Karpas-422 (cell line): ENCODE data around the gene TPPP. TPM values are rescaled to one million over a fixed set of nuclear protein-coding genes. Genes with fewer than 3 reads are reported as not detected.

Experiments used
- DNase-seq: peaks from one replicate; pipeline ENCODE4 v3.0.0-alpha.2; 2015
- H2AFZ ChIP-seq: fragments of 200-600 bp; sonication (generic); 2 replicates; pipeline ENCODE4 v1.6.1; 2014; ENCODE audit warnings: antibody characterized with exemption, low read length, mixed read lengths
- H3K27ac ChIP-seq: fragments of 200-600 bp; sonication (generic); 2 replicates; pipeline ENCODE4 v1.5.1; 2014; ENCODE audit warnings: mild to moderate bottlenecking, low read length, moderate library complexity
- H3K27me3 ChIP-seq: fragments of 200-600 bp; sonication (generic); 2 replicates; pipeline ENCODE4 v1.6.1; 2014; ENCODE audit warnings: low read length, mixed read lengths
- H3K36me3 ChIP-seq: fragments of 200-600 bp; sonication (generic); 2 replicates; pipeline ENCODE4 v1.6.1; 2014; ENCODE audit warnings: low read length, mixed read lengths; ENCODE audit not compliant: insufficient read depth
- H3K4me1 ChIP-seq: fragments of 200-600 bp; sonication (generic); 2 replicates; pipeline ENCODE4 v1.6.1; 2014; ENCODE audit warnings: mild to moderate bottlenecking, low read length, mixed read lengths
- H3K4me2 ChIP-seq: fragments of 200-600 bp; sonication (generic); 2 replicates; pipeline ENCODE4 v1.6.1; 2014; ENCODE audit warnings: low read length, low read depth, mild to moderate bottlenecking; ENCODE audit not compliant: poor library complexity, severe bottlenecking
- H3K4me3 ChIP-seq: fragments of 200-600 bp; sonication (generic); 2 replicates; pipeline ENCODE4 v1.5.1; 2014; ENCODE audit warnings: mild to moderate bottlenecking, antibody characterized with exemption, low read length, mixed read lengths
- H3K79me2 ChIP-seq: fragments of 200-600 bp; sonication (generic); 2 replicates; pipeline ENCODE4 v1.6.1; 2014; ENCODE audit warnings: mild to moderate bottlenecking, low read length, mixed read lengths
- H3K9ac ChIP-seq: fragments of 200-600 bp; sonication (generic); 2 replicates; pipeline ENCODE4 v1.6.0; 2014; ENCODE audit warnings: low read length
- H3K9me2 ChIP-seq: fragments of 200-600 bp; sonication (generic), shearing (Covaris generic); replicated peaks from 2 replicates; pipeline ENCODE4 v1.6.0; 2014; ENCODE audit warnings: mild to moderate bottlenecking, low read length, moderate library complexity; ENCODE audit not compliant: insufficient read depth
- H3K9me3 ChIP-seq: fragments of 300-700, 200-600 bp; sonication (generic); 2 replicates; pipeline ENCODE4 v1.6.1; 2014; ENCODE audit warnings: low read length, mixed read lengths
- H4K20me1 ChIP-seq: fragments of 200-600 bp; sonication (generic); 2 replicates; pipeline ENCODE4 v1.6.1; 2014; ENCODE audit warnings: mild to moderate bottlenecking, antibody characterized with exemption, low read length, low read depth; ENCODE audit not compliant: insufficient read depth
- total RNA-seq: library from RNA; depleted of rRNA; stranded (reverse); fragments of >200 nt; shearing (Covaris generic); gene quantifications from 2 replicates; pipeline ENCODE4 v1.2.3, GENCODE V29; 2014; ENCODE audit warnings: low replicate concordance

Gene TPPP
- total RNA-seq, 1 experiment from 2014 or later: 1.6 TPM

GRCh38 chr5:677131-678101 is 15.7 kb downstream of the TPPP start:
- Histone ChIP-seq H4K20me1 (peaks cover 20% of the 10 kb centered on the region; the same call in 1 of the 2 replicates), H3K79me2 (no peaks in the 10 kb centered on the region), H3K27me3 (no peaks in the 10 kb centered on the region), H3K36me3 (no peaks in the 10 kb centered on the region), H3K4me3 (no peak overlapping the region), H3K4me2 (no peak overlapping the region), H2AFZ (no peak overlapping the region), H3K9me3 (no peaks in the 10 kb centered on the region), H3K4me1 (peaks cover 18% of the 10 kb centered on the region), H3K9ac (no peak overlapping the region), H3K27ac (no peak overlapping the region), H3K9me2 (no peaks in the 10 kb centered on the region)
- peak; percentile 48 for DNase-seq

- H3K9me3 ChIP-seq: no peaks in the 10 kb centered on the region
- H3K27me3 ChIP-seq: no peaks in the 10 kb centered on the region
- peaks cover 25% of the 10 kb centered on the region for H3K4me1 ChIP-seq
- no peak for DNase-seq
- H3K9me2 ChIP-seq: no peaks in the 10 kb centered on the region
- no peak overlapping the region for H3K9ac ChIP-seq
- no peak overlapping the region for H3K27ac ChIP-seq
- no peaks in the 10 kb centered on the region for H3K36me3 ChIP-seq
- H3K4me2 ChIP-seq: no peak overlapping the region
- H2AFZ ChIP-seq: no peak overlapping the region
- H4K20me1 ChIP-seq: peaks cover 26% of the 10 kb centered on the region
- H3K79me2 ChIP-seq: no peaks in the 10 kb centered on the region
- no peak overlapping the region for H3K4me3 ChIP-seq
Observed at GRCh38 chr5:676699-677076, 16.5 kb downstream of the TPPP start.

GRCh38 chr5:675871-676698 is 17.1 kb downstream of the TPPP start:
- H3K4me1 ChIP-seq: peaks cover 26% of the 10 kb centered on the region
- peaks cover 30% of the 10 kb centered on the region for H4K20me1 ChIP-seq
- H3K9me2 ChIP-seq: no peaks in the 10 kb centered on the region
- peak; percentile 51 for DNase-seq
- no peak overlapping the region for H3K4me3 ChIP-seq
- no peaks in the 10 kb centered on the region for H3K36me3 ChIP-seq
- H3K9me3 ChIP-seq: no peaks in the 10 kb centered on the region
- H3K9ac ChIP-seq: no peak overlapping the region
- H3K79me2 ChIP-seq: no peaks in the 10 kb centered on the region
- H3K27me3 ChIP-seq: no peaks in the 10 kb centered on the region
- H3K4me2 ChIP-seq: no peak overlapping the region
- no peak overlapping the region for H3K27ac ChIP-seq
- no peak overlapping the region for H2AFZ ChIP-seq

- H3K4me3 ChIP-seq: no peak overlapping the region
- no peak overlapping the region for H3K4me2 ChIP-seq
- peaks cover 38% of the 10 kb centered on the region for H4K20me1 ChIP-seq
- no peak overlapping the region for H2AFZ ChIP-seq
- no peaks in the 10 kb centered on the region for H3K9me3 ChIP-seq
- H3K4me1 ChIP-seq: peaks cover 26% of the 10 kb centered on the region
- no peaks in the 10 kb centered on the region for H3K27me3 ChIP-seq
- no peaks in the 10 kb centered on the region for H3K79me2 ChIP-seq
- H3K9ac ChIP-seq: no peak overlapping the region
- no peak overlapping the region for H3K27ac ChIP-seq
- peak; percentile 49 for DNase-seq
- H3K36me3 ChIP-seq: no peaks in the 10 kb centered on the region
- H3K9me2 ChIP-seq: no peaks in the 10 kb centered on the region
Observed at GRCh38 chr5:675111-675870, 17.9 kb downstream of the TPPP start.

GRCh38 chr5:674630-675011 is 18.5 kb downstream of the TPPP start:
- no peak overlapping the region for H3K9ac ChIP-seq
- H2AFZ ChIP-seq: no peak overlapping the region
- H3K9me2 ChIP-seq: no peaks in the 10 kb centered on the region
- no peaks in the 10 kb centered on the region for H3K9me3 ChIP-seq
- H3K36me3 ChIP-seq: no peaks in the 10 kb centered on the region
- peaks cover 26% of the 10 kb centered on the region for H3K4me1 ChIP-seq
- H3K4me2 ChIP-seq: no peak overlapping the region
- DNase-seq: peak; percentile 49
- no peak overlapping the region for H3K4me3 ChIP-seq
- H4K20me1 ChIP-seq: peaks cover 40% of the 10 kb centered on the region
- H3K27me3 ChIP-seq: no peaks in the 10 kb centered on the region
- H3K79me2 ChIP-seq: no peaks in the 10 kb centered on the region
- no peak overlapping the region for H3K27ac ChIP-seq

- Histone ChIP-seq H2AFZ (no peak overlapping the region), H3K4me2 (no peak overlapping the region), H3K27ac (no peak overlapping the region), H3K9me3 (no peaks in the 10 kb centered on the region), H3K79me2 (no peaks in the 10 kb centered on the region), H3K9me2 (no peaks in the 10 kb centered on the region), H3K36me3 (no peaks in the 10 kb centered on the region), H4K20me1 (peaks cover 40% of the 10 kb centered on the region), H3K27me3 (no peaks in the 10 kb centered on the region), H3K9ac (no peak overlapping the region), H3K4me1 (peaks cover 26% of the 10 kb centered on the region), H3K4me3 (no peak overlapping the region)
- peak; percentile 68 for DNase-seq
Observed at GRCh38 chr5:673831-674629, 19.1 kb downstream of the TPPP start.

GRCh38 chr5:673161-673830 is 19.9 kb downstream of the TPPP start:
- no peak overlapping the region for H3K27ac ChIP-seq
- H3K79me2 ChIP-seq: no peaks in the 10 kb centered on the region
- H3K36me3 ChIP-seq: no peaks in the 10 kb centered on the region
- no peak for DNase-seq
- H2AFZ ChIP-seq: no peak overlapping the region
- H4K20me1 ChIP-seq: peaks cover 40% of the 10 kb centered on the region
- peak overlapping the region; percentile 61 for H3K4me2 ChIP-seq
- no peaks in the 10 kb centered on the region for H3K9me3 ChIP-seq
- H3K9me2 ChIP-seq: no peaks in the 10 kb centered on the region
- H3K4me1 ChIP-seq: peaks cover 26% of the 10 kb centered on the region
- H3K9ac ChIP-seq: peak overlapping the region; percentile 53
- no peaks in the 10 kb centered on the region for H3K27me3 ChIP-seq
- peak overlapping the region; percentile 31; the same call in 1 of the 2 replicates for H3K4me3 ChIP-seq
